Tibial nerve (tissue), 4 donors: Measurements from ENCODE around the gene RILPL1.

Experiments
- EP300 ChIP-seq, 2 donors: sonication (generic); formaldehyde crosslinking; IDR thresholded peaks; one replicate each; pipeline ENCODE4 v1.6.1; 2017; ENCODE audit warnings: antibody characterized with exemption in 2 of 2, mild to moderate bottlenecking in 1 of 2
- TF ChIP-seq, protein P1 (sequence below), 5 experiments: fragments of 200-600 bp in 3 of 5; fragments of 450-650 bp in 2 of 5; sonication (generic) in 3 of 5; IDR thresholded peaks; one replicate each; pipeline ENCODE4 v1.5.1; 2016 to 2019; ENCODE audit warnings: antibody characterized with exemption in 5 of 5, mild to moderate bottlenecking in 3 of 5, moderate library complexity in 2 of 5

DNA sequence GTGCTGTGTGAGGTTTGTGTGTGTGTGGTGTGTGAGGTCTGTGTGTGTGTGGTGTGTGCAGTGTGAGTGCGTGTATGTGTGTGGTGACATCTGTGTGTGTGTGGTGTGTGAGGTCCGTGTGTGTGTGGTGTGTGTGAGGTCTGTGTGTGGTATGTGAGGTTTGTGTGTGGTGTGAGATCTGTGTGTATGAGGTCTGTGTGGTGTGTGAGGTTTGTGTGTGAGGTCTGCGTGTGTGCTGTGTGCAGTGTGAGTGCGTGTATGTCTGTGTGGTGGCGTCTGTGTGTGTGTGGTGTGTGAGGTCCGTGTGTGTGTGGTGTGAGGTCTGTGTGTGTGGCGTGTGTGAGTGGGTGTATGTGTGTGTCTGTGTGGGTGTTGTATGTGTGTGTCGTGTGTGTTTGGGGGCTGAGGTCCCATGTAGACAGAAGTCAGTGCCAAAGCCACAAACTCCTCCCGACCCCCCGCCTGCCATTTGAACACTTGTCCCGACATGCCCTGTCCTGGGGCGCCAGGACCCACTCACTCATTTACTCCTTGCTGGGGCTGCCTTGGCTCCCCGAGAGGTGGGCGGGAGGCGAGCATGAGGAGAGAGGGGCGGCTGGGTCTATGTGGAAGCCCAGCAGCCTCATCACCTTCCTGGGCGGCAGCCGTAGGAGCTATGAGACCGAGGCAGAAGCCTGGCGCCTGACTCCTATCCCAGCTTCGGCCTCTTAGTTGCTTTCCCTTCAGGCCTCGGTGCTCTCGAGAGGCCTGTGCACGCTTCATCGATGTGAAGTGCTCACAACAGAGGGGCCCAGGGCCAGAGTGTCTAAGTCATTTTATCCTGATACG is 20.5 kb downstream of the RILPL1 start:
- no peak for TF ChIP-seq EP300 (IDR thresholded peaks at IDR 0.05)
- TF ChIP-seq, protein P1, sequence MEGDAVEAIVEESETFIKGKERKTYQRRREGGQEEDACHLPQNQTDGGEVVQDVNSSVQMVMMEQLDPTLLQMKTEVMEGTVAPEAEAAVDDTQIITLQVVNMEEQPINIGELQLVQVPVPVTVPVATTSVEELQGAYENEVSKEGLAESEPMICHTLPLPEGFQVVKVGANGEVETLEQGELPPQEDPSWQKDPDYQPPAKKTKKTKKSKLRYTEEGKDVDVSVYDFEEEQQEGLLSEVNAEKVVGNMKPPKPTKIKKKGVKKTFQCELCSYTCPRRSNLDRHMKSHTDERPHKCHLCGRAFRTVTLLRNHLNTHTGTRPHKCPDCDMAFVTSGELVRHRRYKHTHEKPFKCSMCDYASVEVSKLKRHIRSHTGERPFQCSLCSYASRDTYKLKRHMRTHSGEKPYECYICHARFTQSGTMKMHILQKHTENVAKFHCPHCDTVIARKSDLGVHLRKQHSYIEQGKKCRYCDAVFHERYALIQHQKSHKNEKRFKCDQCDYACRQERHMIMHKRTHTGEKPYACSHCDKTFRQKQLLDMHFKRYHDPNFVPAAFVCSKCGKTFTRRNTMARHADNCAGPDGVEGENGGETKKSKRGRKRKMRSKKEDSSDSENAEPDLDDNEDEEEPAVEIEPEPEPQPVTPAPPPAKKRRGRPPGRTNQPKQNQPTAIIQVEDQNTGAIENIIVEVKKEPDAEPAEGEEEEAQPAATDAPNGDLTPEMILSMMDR (IDR thresholded peaks at IDR 0.05) = no peak
